Measurements from ENCODE around the gene RDH11.

- TF ChIP-seq CTCF (conservative IDR thresholded peaks at IDR 0.05; ENCODE audit: low read length) (no peak), EZH2phosphoT487 (IDR thresholded peaks at IDR 0.05; ENCODE audit: borderline replicate concordance, low read depth, low read length) (no peak)
These were observed at the start of gene RDH11 for GRCh38 chr14:67695394-67695949.

All from OCI-LY7 (cell line).